BE2C (cell line): ENCODE results near the gene STARD13.

Experiments used
- DNase-seq: peaks from one replicate; pipeline ENCODE4 v3.0.0-alpha.2; 2020
- H3K27me3 ChIP-seq: fragments of 250-450 bp; sonication (Bioruptor Pico); 2 replicates; pipeline ENCODE4 v1.5.1; 2020; ENCODE audit warnings: mild to moderate bottlenecking
- H3K36me3 ChIP-seq: fragments of 250-450 bp; sonication (Bioruptor Pico); 2 replicates; pipeline ENCODE4 v1.5.1; 2020; ENCODE audit warnings: mild to moderate bottlenecking
- H3K4me1 ChIP-seq: fragments of 250-450 bp; sonication (Bioruptor Pico); 2 replicates; pipeline ENCODE4 v1.5.1; 2020
- H3K4me3 ChIP-seq: 2 replicates; pipeline ENCODE4 v1.5.1; 2011; ENCODE audit warnings: low read depth, low read length
- H3K9me3 ChIP-seq: fragments of 250-450 bp; sonication (Bioruptor Pico); 2 replicates; pipeline ENCODE4 v1.5.1; 2020
- CTCF ChIP-seq: IDR thresholded peaks from 2 replicates; pipeline ENCODE4 v1.5.1; 2012; ENCODE audit warnings: mild to moderate bottlenecking, low read depth, low read length

STARD13 gene

GRCh38 chr13:33092073-33092987, 193.2 kb downstream of the STARD13 start:
- no peaks in the 10 kb centered on the region for H3K4me1 ChIP-seq
- DNase-seq: no peak
- H3K27me3 ChIP-seq: no peaks in the 10 kb centered on the region
- no peak for TF ChIP-seq CTCF
- H3K36me3 ChIP-seq: no peaks in the 10 kb centered on the region
- no peaks in the 10 kb centered on the region for H3K9me3 ChIP-seq
- no peak overlapping the region for H3K4me3 ChIP-seq

GRCh38 chr13:33091415-33091774, 194.2 kb downstream of the STARD13 start:
- Histone ChIP-seq H3K9me3 (no peaks in the 10 kb centered on the region), H3K4me1 (no peaks in the 10 kb centered on the region), H3K36me3 (no peaks in the 10 kb centered on the region), H3K4me3 (no peak overlapping the region), H3K27me3 (no peaks in the 10 kb centered on the region)
- no peak for DNase-seq
- TF ChIP-seq CTCF: no peak

- H3K9me3 ChIP-seq: no peaks in the 10 kb centered on the region
- H3K4me3 ChIP-seq: no peak overlapping the region
- TF ChIP-seq CTCF: no peak
- H3K27me3 ChIP-seq: no peaks in the 10 kb centered on the region
- no peaks in the 10 kb centered on the region for H3K4me1 ChIP-seq
- no peak for DNase-seq
- H3K36me3 ChIP-seq: no peaks in the 10 kb centered on the region
These were observed 194.7 kb downstream of the STARD13 start for GRCh38 chr13:33090755-33091414.

- Histone ChIP-seq H3K9me3 (no peaks in the 10 kb centered on the region), H3K4me3 (no peak overlapping the region), H3K4me1 (no peaks in the 10 kb centered on the region), H3K36me3 (no peaks in the 10 kb centered on the region), H3K27me3 (no peaks in the 10 kb centered on the region)
- no peak for DNase-seq
- TF ChIP-seq CTCF: no peak
These were observed 196.2 kb downstream of the STARD13 start for GRCh38 chr13:33089311-33089710.

GRCh38 chr13:33087790-33088189, 197.8 kb downstream of the STARD13 start:
- Histone ChIP-seq H3K4me3 (no peak overlapping the region), H3K36me3 (no peaks in the 10 kb centered on the region), H3K4me1 (no peaks in the 10 kb centered on the region), H3K27me3 (no peaks in the 10 kb centered on the region), H3K9me3 (no peaks in the 10 kb centered on the region)
- TF ChIP-seq CTCF: no peak
- no peak for DNase-seq

- H3K27me3 ChIP-seq: no peaks in the 10 kb centered on the region
- no peaks in the 10 kb centered on the region for H3K9me3 ChIP-seq
- H3K4me3 ChIP-seq: no peak overlapping the region
These were observed 198.5 kb downstream of the STARD13 start for GRCh38 chr13:33087091-33087490.

More at GRCh38 chr13:33087091-33087490, 198.5 kb downstream of the STARD13 start:
- no peak for DNase-seq
- no peak for TF ChIP-seq CTCF
- Histone ChIP-seq H3K36me3 (no peaks in the 10 kb centered on the region), H3K4me1 (no peaks in the 10 kb centered on the region)
